ENCODE data around the gene KIF21B.

The KIF21B gene, protein sequence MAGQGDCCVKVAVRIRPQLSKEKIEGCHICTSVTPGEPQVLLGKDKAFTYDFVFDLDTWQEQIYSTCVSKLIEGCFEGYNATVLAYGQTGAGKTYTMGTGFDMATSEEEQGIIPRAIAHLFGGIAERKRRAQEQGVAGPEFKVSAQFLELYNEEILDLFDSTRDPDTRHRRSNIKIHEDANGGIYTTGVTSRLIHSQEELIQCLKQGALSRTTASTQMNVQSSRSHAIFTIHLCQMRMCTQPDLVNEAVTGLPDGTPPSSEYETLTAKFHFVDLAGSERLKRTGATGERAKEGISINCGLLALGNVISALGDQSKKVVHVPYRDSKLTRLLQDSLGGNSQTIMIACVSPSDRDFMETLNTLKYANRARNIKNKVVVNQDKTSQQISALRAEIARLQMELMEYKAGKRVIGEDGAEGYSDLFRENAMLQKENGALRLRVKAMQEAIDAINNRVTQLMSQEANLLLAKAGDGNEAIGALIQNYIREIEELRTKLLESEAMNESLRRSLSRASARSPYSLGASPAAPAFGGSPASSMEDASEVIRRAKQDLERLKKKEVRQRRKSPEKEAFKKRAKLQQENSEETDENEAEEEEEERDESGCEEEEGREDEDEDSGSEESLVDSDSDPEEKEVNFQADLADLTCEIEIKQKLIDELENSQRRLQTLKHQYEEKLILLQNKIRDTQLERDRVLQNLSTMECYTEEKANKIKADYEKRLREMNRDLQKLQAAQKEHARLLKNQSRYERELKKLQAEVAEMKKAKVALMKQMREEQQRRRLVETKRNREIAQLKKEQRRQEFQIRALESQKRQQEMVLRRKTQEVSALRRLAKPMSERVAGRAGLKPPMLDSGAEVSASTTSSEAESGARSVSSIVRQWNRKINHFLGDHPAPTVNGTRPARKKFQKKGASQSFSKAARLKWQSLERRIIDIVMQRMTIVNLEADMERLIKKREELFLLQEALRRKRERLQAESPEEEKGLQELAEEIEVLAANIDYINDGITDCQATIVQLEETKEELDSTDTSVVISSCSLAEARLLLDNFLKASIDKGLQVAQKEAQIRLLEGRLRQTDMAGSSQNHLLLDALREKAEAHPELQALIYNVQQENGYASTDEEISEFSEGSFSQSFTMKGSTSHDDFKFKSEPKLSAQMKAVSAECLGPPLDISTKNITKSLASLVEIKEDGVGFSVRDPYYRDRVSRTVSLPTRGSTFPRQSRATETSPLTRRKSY (N-terminal part only)

DNA sequence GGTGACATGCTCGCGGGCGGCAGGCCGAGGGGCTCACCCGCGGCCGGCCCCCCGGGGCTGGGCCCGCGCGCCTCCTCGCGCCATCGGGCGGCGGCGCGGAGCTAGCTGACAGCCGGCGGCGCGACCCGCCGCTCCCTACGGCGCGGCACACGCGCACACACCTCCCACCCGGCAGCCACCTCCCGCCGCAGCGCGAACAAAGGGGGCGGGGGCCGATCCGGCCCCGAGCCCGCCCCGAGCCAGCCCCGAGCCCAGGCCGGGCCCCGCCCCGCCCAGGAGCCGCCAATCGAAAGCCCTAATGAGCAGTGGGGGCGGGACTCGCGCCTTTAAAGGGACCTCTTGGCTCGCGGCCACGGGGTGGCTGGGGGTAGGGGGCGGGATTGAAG, at the start of gene KIF21B:
TSS of gene KIF21B (minus strand) at position 198 of the 386 bp plus-strand sequence. CDS start 331 bp downstream, outside the sequence.
- peak within 1 kb of the TSS; percentile 46 for H3K4me3 ChIP-seq (ENCODE audit: low read depth, low read length)
- in situ Hi-C loops (cut with HindIII; ENCODE audit: low sequenced_read_pairs) = no loop called here
- TF ChIP-seq, protein P1, sequence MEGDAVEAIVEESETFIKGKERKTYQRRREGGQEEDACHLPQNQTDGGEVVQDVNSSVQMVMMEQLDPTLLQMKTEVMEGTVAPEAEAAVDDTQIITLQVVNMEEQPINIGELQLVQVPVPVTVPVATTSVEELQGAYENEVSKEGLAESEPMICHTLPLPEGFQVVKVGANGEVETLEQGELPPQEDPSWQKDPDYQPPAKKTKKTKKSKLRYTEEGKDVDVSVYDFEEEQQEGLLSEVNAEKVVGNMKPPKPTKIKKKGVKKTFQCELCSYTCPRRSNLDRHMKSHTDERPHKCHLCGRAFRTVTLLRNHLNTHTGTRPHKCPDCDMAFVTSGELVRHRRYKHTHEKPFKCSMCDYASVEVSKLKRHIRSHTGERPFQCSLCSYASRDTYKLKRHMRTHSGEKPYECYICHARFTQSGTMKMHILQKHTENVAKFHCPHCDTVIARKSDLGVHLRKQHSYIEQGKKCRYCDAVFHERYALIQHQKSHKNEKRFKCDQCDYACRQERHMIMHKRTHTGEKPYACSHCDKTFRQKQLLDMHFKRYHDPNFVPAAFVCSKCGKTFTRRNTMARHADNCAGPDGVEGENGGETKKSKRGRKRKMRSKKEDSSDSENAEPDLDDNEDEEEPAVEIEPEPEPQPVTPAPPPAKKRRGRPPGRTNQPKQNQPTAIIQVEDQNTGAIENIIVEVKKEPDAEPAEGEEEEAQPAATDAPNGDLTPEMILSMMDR (IDR thresholded peaks at IDR 0.05; ENCODE audit: low read depth, low read length, missing control alignments) = no peak
- no peak for DNase-seq (ENCODE audit: low read depth)

DNA sequence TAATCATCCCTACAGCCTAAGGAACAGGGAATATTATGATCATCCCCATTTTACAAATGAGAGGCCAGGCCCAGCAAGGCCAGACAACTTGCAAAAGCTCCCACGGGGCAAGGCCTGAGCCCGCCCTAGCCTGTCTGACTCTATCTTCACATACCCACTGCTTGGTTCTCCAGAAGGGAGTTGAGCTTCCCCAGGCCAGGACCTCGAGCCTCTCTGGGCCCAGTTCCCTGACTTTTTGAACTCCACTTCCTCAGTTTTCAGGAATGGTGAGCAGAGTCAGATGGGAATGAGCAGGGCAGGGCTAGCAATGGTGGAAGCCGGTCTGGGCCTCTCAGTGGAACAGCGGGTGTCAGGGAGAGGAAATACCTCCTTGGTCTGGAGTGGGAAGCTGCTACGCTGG, 49.4 kb upstream of the KIF21B start:
- no peak overlapping the region for H3K4me3 ChIP-seq (ENCODE audit: low read depth, low read length)
- TF ChIP-seq, protein P1 (IDR thresholded peaks at IDR 0.05; ENCODE audit: low read depth, low read length, missing control alignments) = no peak
- in situ Hi-C loops (cut with HindIII; ENCODE audit: low sequenced_read_pairs) = no loop called here
- no peak for DNase-seq (ENCODE audit: low read depth)

DNA sequence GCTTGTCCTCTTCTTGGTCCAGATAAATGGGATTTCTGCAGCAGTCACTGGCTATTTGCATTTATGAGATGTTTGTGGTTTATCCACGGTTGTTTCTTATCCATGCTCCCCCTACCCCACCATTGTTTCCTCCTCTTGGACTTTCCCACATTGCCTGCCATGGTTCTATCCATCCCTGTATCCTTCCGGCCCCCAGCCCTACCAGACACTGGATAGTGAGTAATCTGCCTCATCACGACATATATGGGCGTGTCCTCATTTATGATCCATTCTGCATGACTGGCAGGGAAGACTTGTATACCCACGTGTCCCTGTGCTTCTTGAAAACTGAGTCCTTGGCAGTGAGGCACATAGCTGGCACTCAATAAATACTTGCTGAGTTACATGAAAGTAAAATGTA, 48.6 kb upstream of the KIF21B start:
- H3K4me3 ChIP-seq (ENCODE audit: low read depth, low read length) = no peak overlapping the region
- in situ Hi-C loops (cut with HindIII; ENCODE audit: low sequenced_read_pairs) = no loop called here
- no peak for DNase-seq (ENCODE audit: low read depth)
- TF ChIP-seq, protein P1 (IDR thresholded peaks at IDR 0.05; ENCODE audit: low read depth, low read length, missing control alignments) = no peak

DNA sequence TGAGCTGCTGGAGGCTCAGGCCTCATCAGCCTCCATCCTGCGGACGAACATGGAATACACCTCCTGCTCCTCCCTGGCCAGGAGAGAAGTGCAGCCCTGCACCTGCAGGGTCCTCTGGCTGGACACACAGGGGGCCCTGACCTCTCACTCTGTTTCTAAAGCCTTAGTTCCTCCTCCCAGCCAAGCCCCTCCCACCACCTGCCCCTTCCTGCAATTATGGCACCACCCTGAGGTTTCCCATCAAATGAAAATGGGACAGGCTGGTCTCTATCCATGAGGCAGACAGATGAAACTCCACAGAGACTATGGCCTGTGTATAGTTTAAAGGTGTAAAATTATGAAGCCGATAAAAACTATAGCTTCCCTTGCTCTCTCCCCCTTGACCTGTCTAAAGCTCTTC, 46.1 kb upstream of the KIF21B start:
- in situ Hi-C loops (cut with HindIII; ENCODE audit: low sequenced_read_pairs) = no loop called here
- TF ChIP-seq, protein P1 (IDR thresholded peaks at IDR 0.05; ENCODE audit: low read depth, low read length, missing control alignments) = no peak
- DNase-seq (ENCODE audit: low read depth) = no peak
- H3K4me3 ChIP-seq (ENCODE audit: low read depth, low read length) = no peak overlapping the region

DNA sequence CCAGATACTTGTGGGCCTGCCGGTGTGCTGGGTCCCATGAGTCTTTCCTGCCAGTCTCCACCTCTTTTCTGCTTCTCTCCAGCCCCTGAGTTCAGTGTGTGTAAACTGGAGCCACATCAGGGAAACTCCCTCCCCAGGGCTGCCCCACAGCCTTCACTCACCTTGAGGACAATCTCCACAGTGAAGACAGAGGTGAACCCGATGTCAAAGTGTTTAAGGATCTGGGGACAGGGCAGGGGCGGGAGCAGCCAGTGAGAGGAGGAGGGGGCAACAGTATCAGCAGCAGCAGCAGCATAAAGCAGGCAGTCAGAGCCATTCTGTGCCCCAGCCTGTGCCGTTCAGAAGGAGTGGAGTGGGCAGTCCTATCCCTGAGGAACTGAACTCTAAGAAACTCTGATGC, 45.5 kb upstream of the KIF21B start:
- no peak overlapping the region for H3K4me3 ChIP-seq (ENCODE audit: low read depth, low read length)
- DNase-seq (ENCODE audit: low read depth) = no peak
- in situ Hi-C loops (cut with HindIII; ENCODE audit: low sequenced_read_pairs) = no loop called here
- TF ChIP-seq, protein P1 (IDR thresholded peaks at IDR 0.05; ENCODE audit: low read depth, low read length, missing control alignments) = no peak

DNA sequence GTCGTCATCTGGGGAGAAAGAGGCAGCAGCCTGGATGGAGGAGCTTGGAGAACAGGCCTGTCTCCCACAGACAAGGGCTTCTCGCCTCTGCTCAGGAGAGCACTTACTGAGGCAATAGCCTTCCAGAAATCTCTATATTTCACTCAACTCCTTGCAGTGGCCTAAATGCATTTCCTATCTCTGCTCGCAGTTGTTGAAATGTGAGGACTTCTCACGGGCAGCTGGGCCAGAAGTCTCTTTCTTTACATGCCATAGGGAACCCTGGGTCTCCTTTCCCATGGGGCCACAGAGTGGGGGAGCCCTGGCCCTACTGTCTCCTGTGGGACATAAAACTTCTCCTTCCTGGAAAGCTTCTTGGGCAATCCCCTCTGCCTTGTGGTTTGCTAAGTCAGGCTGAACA, 43.5 kb upstream of the KIF21B start:
- H3K4me3 ChIP-seq (ENCODE audit: low read depth, low read length) = no peak overlapping the region
- TF ChIP-seq, protein P1 (IDR thresholded peaks at IDR 0.05; ENCODE audit: low read depth, low read length, missing control alignments) = no peak
- in situ Hi-C loops (cut with HindIII; ENCODE audit: low sequenced_read_pairs) = no loop called here
- DNase-seq (ENCODE audit: low read depth) = no peak
